SU-DHL-6 (cell line): ENCODE results near the gene KCNT2.
"Not testable (repeated sequence)": the region's sequence is repeated elsewhere in the genome, so short reads cannot be mapped to it uniquely, and the experiment has no call there.

Experiments
- H2AFZ ChIP-seq: fragments of 200-600 bp; sonication (generic); 2 replicates; pipeline ENCODE4 v1.6.1; 2014; ENCODE audit warnings: low read depth, mild to moderate bottlenecking, moderate library complexity, mixed read lengths, antibody characterized with exemption, low read length; ENCODE audit not compliant: severe bottlenecking
- H3F3A ChIP-seq: fragments of 200-600 bp; shearing (Covaris generic); 2 replicates; pipeline ENCODE4 v1.6.0; 2016; ENCODE audit warnings: antibody characterized with exemption, mild to moderate bottlenecking; ENCODE audit not compliant: insufficient read depth
- H3K27ac ChIP-seq: fragments of 200-600 bp; sonication (generic); 2 replicates; pipeline ENCODE4 v1.5.1; 2016; ENCODE audit warnings: low read depth, mild to moderate bottlenecking, low read length, moderate library complexity, mixed read lengths
- H3K27me3 ChIP-seq: fragments of 200-600 bp; sonication (generic), shearing (Covaris generic); 2 replicates; pipeline ENCODE4 v1.6.0; 2014; ENCODE audit warnings: mild to moderate bottlenecking, low read length
- H3K36me3 ChIP-seq: fragments of 200-600 bp; sonication (generic); 2 replicates; pipeline ENCODE4 v1.6.1; 2014; ENCODE audit warnings: mild to moderate bottlenecking, low read length, mixed read lengths
- H3K4me2 ChIP-seq: fragments of 300-600, 200-600 bp; shearing (Covaris generic), sonication (generic); 2 replicates; pipeline ENCODE4 v1.6.0; 2014; ENCODE audit warnings: low read length, low read depth, mild to moderate bottlenecking; ENCODE audit not compliant: poor library complexity, severe bottlenecking
- H3K4me3 ChIP-seq: fragments of 200-600 bp; sonication (generic); 2 replicates; pipeline ENCODE4 v1.5.1; 2014; ENCODE audit warnings: antibody characterized with exemption, low read length, mild to moderate bottlenecking, mixed read lengths; ENCODE audit not compliant: insufficient read depth, poor library complexity, severe bottlenecking
- H3K79me2 ChIP-seq: fragments of 200-600 bp; sonication (generic); 2 replicates; pipeline ENCODE4 v1.6.1; 2014; ENCODE audit warnings: mild to moderate bottlenecking, low read length, moderate library complexity; ENCODE audit not compliant: insufficient read depth
- H3K9ac ChIP-seq: fragments of 200-600 bp; sonication (generic); 2 replicates; pipeline ENCODE4 v1.7.0; 2014; ENCODE audit warnings: mild to moderate bottlenecking, low read length
- H3K9me2 ChIP-seq: fragments of 200-600 bp; sonication (generic); replicated peaks from 2 replicates; pipeline ENCODE4 v1.6.1; 2014; ENCODE audit warnings: low read length; ENCODE audit not compliant: insufficient read depth
- H3K9me3 ChIP-seq: fragments of 200-600 bp; sonication (generic); 2 replicates; pipeline ENCODE4 v1.6.1; 2014; ENCODE audit warnings: low read length, mixed read lengths; ENCODE audit not compliant: insufficient read depth
- H4K20me1 ChIP-seq: fragments of 200-600 bp; sonication (generic); 2 replicates; pipeline ENCODE4 v1.6.1; 2014; ENCODE audit warnings: low read depth, mild to moderate bottlenecking, antibody characterized with exemption, low read length, moderate library complexity, mixed read lengths
- CTCF ChIP-seq: fragments of 200-600 bp; sonication (generic); IDR thresholded peaks from one replicate; pipeline ENCODE4 v1.5.1; 2017; ENCODE audit warnings: antibody characterized with exemption, mild to moderate bottlenecking, low read length, moderate library complexity; ENCODE audit not compliant: insufficient read depth, poor library complexity, severe bottlenecking
- EZH2phosphoT487 ChIP-seq: fragments of 200-600 bp; sonication (generic), shearing (Covaris generic); conservative IDR thresholded peaks from 2 replicates; pipeline ENCODE4 v1.6.1; 2018; ENCODE audit warnings: mild to moderate bottlenecking, antibody characterized with exemption, low read length, moderate library complexity, mixed read lengths

The KCNT2 gene

DNA sequence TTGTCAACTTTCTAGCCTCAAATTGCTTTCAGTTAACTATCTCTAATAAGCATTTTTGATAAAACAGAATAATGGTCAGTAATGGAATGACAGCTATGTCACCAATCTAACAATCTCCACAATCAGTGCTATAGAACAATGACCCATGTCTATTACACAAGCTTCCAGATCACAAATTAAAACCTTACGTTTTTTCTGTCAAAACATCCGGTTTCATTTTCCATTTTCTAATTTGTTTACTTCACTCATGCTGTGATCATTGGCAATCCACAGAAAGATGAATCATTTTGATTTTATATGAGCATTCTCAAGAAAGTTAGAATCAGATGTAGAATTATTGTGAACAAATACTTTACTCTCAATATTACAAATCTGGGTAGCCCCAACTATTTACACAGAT is 80.3 kb downstream of the KCNT2 start:
- peak overlapping the region; percentile 46 for H2AFZ ChIP-seq
- no peaks in the 10 kb centered on the region for H4K20me1 ChIP-seq
- no peaks in the 10 kb centered on the region for H3F3A ChIP-seq
- H3K9me3 ChIP-seq: no peaks in the 10 kb centered on the region
- peak overlapping the region; percentile 3 for H3K4me2 ChIP-seq
- TF ChIP-seq CTCF: no peak
- no peak for TF ChIP-seq EZH2phosphoT487
- H3K9me2 ChIP-seq: no peaks in the 10 kb centered on the region
- H3K79me2 ChIP-seq: no peaks in the 10 kb centered on the region
- H3K36me3 ChIP-seq: no peaks in the 10 kb centered on the region
- no peak overlapping the region for H3K27ac ChIP-seq
- no peak overlapping the region for H3K4me3 ChIP-seq
- no peak overlapping the region for H3K9ac ChIP-seq
- H3K27me3 ChIP-seq: no peaks in the 10 kb centered on the region

DNA sequence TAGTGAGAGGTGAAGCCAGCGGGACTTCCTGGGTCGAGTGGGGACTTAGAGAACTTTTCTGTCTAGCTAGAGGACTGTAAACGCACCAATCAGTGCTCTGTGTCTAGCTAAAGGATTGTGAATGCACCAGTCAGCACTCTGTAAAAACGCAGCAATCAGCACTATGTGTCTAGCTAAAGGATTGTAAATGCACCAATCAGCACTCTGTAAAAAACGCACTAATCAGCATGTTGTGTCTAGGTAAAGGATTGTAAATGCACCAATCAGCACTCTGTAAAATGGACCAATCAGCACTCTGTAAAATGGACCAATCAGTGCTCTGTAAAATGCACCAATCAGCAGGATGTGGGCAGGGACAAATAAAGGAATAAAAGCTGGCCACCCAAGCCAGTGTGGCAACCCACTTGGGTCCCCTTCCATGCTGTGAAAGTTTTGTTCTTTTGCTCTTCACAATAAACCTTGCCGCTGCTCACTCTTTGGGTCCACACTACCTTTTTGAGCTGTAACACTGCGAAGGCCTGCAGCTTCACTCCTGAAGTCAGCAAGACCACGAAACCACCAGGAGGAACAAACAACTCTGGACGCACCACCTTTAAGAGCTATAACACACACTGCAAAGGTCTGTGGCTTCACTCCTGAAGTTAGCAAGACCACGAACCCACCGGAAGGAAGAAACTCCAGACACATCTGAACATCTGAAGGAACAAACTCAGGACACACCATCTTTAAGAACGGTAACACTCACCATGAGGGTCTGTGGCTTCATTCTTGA is 85.5 kb downstream of the KCNT2 start:
- not testable (repeated sequence) for H3K27ac ChIP-seq, H4K20me1 ChIP-seq, H3K4me3 ChIP-seq, H3K27me3 ChIP-seq, H3K9me2 ChIP-seq, H3K9me3 ChIP-seq, H3K36me3 ChIP-seq, H3K9ac ChIP-seq, H3K79me2 ChIP-seq, H2AFZ ChIP-seq, H3K4me2 ChIP-seq, H3F3A ChIP-seq

DNA sequence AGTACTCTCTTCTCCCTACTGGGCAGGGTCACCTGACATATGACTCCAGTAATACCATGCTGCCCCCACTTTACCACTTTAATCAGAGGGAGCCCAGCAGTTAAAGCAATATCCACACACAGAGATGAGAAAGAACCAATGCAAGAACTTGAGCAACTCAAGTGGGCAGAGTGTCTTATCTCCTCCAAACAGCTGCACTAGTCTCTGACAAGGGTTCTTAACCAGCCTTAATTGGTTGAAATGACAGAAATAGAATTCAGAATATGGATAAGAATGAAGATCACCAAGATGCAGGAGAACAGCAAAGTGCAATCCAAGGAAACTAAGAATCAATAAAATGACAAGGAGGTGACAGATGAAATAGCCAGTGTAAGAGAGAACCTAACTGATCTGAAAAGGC is 91.0 kb downstream of the KCNT2 start:
- Histone ChIP-seq H3K9me3 (0 out of 2 replicates have a peak, but pooled peaks cover 3% of the 10 kb centered on the region), H3K4me3 (no peak overlapping the region), H3K36me3 (no peaks in the 10 kb centered on the region), H3F3A (no peaks in the 10 kb centered on the region), H3K27me3 (no peaks in the 10 kb centered on the region), H3K79me2 (no peaks in the 10 kb centered on the region), H3K9ac (no peak overlapping the region), H3K27ac (no peak overlapping the region), H4K20me1 (no peaks in the 10 kb centered on the region), H2AFZ (no peak overlapping the region), H3K9me2 (no peaks in the 10 kb centered on the region), H3K4me2 (no peak overlapping the region)
- TF ChIP-seq CTCF (no peak), EZH2phosphoT487 (no peak)

DNA sequence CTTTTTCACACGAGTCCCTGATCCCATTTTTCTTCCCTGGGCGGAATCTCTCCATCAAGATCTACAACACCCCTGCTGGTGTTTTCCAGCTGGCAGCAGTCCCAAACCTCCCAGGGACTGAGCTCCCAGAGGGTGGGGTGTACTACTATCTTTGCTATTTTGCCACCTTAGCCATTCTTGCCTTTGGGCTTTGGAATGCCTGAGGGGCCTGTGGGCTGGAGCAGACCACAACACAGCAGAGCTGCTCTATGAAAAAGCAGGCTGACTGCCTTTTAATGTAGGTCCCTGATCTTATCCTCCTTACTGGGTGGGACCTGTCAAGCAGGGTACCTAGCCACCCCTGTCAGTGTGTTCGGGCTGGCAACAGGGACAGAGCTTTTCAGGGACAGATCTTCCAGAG is 91.9 kb downstream of the KCNT2 start:
- H3F3A ChIP-seq: no peaks in the 10 kb centered on the region
- no peak overlapping the region for H3K4me3 ChIP-seq
- H3K9me2 ChIP-seq: no peaks in the 10 kb centered on the region
- no peaks in the 10 kb centered on the region for H4K20me1 ChIP-seq
- no peaks in the 10 kb centered on the region for H3K27me3 ChIP-seq
- no peaks in the 10 kb centered on the region for H3K79me2 ChIP-seq
- no peak overlapping the region for H3K4me2 ChIP-seq
- no peaks in the 10 kb centered on the region for H3K36me3 ChIP-seq
- H3K9ac ChIP-seq: no peak overlapping the region
- H3K9me3 ChIP-seq: 0 out of 2 replicates have a peak, but pooled peaks cover 3% of the 10 kb centered on the region
- no peak for TF ChIP-seq CTCF
- no peak overlapping the region for H3K27ac ChIP-seq
- H2AFZ ChIP-seq: no peak overlapping the region
